HuH-7 (cell line): Measurements from ENCODE around the gene COBLL1.
"Not testable (repeated sequence)": the region's sequence is repeated elsewhere in the genome, so short reads cannot be mapped to it uniquely, and the experiment has no call there.

Experiments used
- DNase-seq: peaks from one replicate; pipeline ENCODE4 v3.0.0; 2011; ENCODE audit warnings: low spot score

Gene COBLL1

GRCh38 chr2:164717000-164717803 lies 124.4 kb downstream of the COBLL1 start:
- DNase-seq: no peak

DNA sequence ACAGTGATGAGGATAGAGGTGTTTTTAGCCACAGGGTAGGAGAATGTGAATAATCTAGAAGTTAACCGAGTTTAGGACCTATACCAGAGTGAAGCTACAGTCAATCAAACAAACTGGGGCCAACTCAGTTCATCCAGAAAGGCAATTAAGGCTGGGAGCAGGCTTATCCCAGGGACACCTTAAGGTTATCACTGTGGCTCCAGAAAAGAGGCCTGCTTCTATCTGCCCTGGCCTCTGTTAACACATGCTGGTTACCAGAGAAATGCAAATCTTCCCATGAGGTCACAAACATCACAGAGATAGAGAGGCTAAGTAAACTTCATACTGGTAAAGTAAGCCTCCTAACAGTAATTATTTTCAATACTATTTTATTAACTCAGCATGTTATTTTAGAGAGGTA lies 127.2 kb downstream of the COBLL1 start:
- DNase-seq: no peak

GRCh38 chr2:164711766-164712138 lies 129.9 kb downstream of the COBLL1 start:
- no peak for DNase-seq

DNA sequence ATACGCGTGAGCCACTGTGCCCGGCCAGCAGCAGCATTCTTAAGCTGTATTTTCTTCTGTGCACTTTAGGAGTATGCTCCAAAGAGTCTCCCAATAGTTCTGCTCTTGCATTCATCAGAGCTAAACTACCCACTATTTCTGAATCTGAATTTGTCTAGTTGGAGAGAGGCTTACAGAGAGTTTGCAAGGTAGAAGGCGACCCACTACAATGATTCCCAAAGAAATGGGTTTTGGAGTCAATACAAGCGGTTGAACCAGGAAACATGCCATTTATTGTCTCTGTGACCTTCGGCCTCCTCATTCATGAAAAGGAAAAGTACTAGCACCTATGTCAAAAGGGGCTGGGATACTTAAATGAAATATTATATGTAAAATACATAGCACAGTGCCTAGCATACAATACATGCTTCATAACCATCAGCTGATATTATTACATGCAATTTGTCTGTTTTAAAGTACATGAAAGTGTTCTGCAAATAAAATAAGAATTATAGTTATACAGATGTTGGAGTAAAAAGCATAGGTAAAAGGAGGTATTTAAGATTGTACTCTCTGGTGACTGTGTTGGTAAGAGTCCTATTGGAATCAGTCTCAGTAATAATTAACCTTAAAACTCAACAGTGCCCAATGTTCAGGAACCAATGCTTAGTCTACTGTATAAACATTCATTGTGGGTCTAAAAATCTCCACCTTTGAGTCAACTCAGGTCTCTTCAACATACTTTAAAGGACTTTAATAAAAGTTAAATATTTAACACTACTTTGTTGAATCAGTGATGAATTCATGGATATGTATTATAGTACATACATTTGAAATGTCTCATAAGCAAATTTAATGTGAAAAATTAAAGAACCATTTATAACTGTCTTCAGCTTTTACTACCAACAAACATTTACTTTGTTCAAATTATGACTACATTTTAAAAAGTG lies 130.5 kb downstream of the COBLL1 start:
- no peak for DNase-seq

DNA sequence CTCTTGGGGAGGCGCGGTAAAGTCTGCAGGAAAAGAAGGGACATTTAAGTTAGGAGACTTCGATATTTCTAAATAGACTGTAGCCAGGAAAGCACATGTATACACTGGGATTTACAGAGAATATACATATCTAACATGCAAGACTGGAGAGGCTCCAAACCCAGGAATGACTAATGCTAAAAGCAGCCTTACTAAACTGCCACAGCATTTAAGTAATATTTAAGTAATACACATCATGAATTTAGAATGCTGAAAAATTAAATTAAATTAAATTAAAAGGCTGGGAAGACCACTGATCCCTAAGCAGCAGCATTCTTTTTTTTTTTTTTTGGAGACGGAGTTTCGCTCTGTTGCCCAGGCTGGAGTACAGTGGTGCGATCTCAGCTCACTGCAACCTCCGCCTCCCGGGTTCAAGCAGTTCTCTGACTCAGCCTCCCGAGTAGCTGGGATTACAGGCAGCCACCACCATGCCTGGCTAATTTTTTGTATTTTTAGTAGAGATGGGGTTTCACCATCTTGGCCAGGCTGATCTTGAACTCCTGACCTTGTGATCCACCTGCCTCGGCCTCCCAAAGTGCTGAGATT lies 131.3 kb downstream of the COBLL1 start:
- DNase-seq: not testable (repeated sequence)

GRCh38 chr2:164706522-164706921 lies 135.1 kb downstream of the COBLL1 start:
- DNase-seq: no peak

- no peak for DNase-seq
Observed at GRCh38 chr2:164705412-164706167, 136.0 kb downstream of the COBLL1 start.

- DNase-seq: no peak
Observed at GRCh38 chr2:164703915-164704706, 137.5 kb downstream of the COBLL1 start.

DNA sequence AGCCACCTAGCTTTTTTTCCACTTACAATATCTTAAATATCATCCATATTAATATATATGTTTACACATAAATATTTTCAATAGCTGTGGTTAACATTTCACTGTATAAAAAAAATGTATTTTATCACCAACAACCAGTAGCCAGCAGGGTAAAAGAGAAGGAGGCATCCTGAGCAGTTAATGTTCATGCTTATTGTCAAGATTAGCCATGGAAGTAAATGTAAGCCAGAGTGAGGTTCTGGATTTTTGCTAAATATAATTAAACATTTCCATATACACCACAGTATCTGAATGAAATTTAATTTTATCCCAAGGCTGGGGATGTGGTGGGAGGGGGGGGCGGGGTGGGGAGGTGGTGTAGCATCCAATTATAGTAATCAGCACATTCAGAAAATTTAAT lies 140.1 kb downstream of the COBLL1 start:
- no peak for DNase-seq

- no peak for DNase-seq
Observed at GRCh38 chr2:164700390-164700789, 141.2 kb downstream of the COBLL1 start.

DNA sequence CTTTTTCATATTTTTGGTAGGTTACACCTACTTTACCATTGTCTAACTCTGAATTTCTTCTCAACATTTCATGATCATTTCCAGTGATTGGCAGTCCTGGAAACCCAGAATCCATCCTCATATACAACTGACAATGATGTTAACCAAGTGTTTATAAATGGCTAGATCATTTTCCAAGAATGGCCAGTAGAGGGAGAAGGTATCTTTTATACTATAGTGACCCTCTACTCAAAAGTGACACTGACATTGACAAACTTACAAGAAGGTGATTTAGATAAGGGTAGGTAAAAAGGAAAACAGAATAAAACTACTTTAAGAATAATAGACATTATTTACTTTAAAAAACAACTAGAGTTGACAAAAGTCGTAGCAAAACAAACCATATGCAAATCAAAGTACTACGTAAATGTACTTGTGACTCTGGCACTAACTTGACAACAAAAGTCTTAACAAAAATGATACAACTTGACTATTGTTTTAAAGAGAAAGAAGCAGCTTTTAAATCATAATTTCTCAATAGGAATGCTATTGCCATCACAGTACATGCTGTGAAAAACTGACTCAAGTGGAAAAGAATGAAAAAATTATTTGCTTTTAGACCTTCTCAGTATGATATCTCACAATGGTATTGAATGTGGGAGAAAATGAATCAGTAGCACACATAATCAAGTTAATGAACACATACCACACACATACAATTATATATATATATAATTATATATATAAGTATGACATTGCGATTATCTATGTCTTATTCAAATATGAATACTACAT lies 143.7 kb downstream of the COBLL1 start:
- DNase-seq: no peak

DNA sequence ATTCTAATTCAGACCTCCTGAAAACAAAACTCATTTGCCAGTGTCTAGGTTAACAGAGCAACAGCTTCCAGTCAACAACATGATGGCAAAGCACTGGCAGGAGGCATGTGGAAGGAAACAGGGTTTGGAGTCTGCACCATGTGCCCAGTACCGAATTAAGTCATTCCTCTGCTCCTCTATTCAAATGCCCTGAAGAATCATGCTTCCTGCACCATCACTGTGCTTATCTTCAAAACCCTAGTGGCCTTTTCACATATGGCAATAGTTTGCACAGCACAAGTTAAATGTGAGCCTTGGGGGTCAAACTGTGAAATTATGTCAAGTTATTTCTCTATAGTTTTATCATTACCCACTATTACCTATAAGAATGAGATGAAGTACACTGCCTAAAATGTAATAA lies 145.0 kb downstream of the COBLL1 start:
- DNase-seq: no peak

GRCh38 chr2:164694275-164694695 lies 147.3 kb downstream of the COBLL1 start:
- no peak for DNase-seq

GRCh38 chr2:164693834-164694233 lies 147.8 kb downstream of the COBLL1 start:
- DNase-seq: no peak

DNA sequence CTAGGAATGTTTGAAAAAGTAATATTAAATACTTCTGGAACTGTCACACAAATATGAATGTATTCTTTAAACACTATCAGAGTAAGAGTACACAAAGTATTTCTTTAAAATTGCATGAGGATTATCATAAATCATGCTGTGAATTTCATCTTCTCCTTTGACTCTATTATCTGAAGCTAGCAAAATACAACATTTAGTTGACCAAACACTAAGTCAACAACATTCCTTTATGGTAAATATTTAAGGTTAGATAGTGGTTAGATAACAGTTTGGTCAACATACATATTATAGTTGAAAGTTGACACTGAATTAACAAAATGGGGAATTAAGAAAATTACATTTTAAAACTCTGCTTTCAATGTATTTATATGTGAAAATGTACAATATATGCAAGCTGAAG lies 148.2 kb downstream of the COBLL1 start:
- no peak for DNase-seq

GRCh38 chr2:164692958-164693357 lies 148.7 kb downstream of the COBLL1 start:
- no peak for DNase-seq

GRCh38 chr2:164692114-164692513 lies 149.5 kb downstream of the COBLL1 start:
- no peak for DNase-seq

DNA sequence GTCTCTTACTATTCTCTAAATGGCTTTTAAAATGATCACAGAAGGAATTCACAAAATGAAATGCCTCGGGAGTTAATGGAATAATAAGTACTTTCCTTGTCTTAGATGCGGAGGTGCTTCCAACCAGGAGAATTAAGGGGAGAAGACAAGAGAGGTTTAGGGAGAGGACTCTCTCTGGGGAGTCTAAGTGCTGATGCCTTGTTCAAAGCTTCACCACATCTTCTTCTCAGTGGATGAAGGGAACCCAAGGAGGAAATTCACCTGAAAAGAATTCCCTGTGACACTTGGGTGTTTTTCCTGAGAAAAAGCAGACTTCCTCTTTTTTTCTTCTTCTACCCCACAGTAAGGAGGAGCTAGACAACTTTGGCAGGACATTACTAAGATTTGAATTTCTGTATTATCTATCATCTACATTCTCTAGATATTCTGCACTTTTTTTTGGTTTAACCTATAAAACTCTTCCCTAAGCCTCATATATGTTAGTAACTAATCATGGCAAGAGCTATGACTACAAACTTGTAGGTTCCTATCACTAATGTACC lies 150.2 kb downstream of the COBLL1 start:
- no peak for DNase-seq

DNA sequence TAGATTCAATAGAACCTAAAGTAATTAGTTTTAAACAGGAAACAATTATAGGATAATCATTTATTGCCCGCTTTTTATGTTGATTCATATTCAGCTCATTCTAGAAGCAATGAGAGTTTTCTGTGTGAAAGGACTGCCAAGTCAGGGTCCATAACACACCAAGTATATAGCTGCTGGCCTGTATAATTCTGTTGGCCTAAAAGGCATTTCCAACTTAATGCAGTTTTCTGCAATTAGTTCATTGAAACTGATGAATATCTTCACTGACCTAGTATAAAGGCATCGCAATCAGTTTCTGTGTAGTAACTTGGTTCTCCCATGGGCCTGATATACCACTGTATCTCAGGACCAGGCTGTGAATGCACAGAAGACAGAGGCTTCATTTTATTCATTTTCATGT lies 151.3 kb downstream of the COBLL1 start:
- DNase-seq: no peak

DNA sequence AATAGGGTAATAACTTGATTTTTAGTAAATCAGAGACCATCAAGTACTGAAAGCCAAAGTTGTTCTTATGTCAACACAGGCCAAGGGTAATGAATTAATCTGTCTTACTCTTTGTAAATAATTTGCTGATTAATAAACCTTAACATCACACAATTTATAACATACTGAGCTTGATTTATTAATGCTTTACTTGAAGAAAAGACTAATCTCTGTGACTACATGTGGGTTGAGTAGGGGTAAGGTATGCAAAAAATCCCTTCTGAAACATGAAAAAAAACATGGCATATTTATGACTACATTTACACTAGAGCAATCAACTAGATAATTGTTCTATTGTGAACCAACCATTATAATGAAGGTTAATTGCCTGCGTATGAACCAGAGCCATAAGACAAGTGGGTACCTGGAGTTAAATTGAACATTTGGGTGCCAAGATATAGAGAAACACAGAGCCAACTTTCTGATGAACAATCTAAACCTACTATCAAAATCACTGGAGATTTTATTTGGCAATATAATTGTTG lies 152.7 kb downstream of the COBLL1 start:
- no peak for DNase-seq
